Spleen (tissue), 11 donors: Measurements from ENCODE around the gene CAMTA1. TPM values are rescaled to one million over a fixed set of nuclear protein-coding genes. Genes with fewer than 3 reads are reported as not detected.

Experiments
- DNase-seq: peaks from one replicate; pipeline ENCODE4 v3.0.0-alpha.2; 2020
- H3K27ac ChIP-seq, 8 donors: fragments of 200-600 bp; sonication (generic) in 7 of 8; 1 replicate in 4 of 8; 2 replicates in 4 of 8; pipeline versions ENCODE4 v1.5.0 to v1.8.0; 2016 to 2021; ENCODE audit warnings: inconsistent platforms in 4 of 8, mild to moderate bottlenecking in 4 of 8, moderate library complexity in 1 of 8
- H3K27me3 ChIP-seq, 7 donors: fragments of 200-600 bp; sonication (generic) in 6 of 7; replicated peaks in 1 of 7; 1 replicate in 4 of 7; 2 replicates in 3 of 7; pipeline versions ENCODE4 v1.5.0 to v1.8.0; 2016 to 2021; ENCODE audit warnings: inconsistent platforms in 3 of 7, mild to moderate bottlenecking in 1 of 7
- H3K36me3 ChIP-seq, 6 donors: fragments of 200-600 bp; sonication (generic) in 5 of 6; 1 replicate in 4 of 6; 2 replicates in 2 of 6; pipeline versions ENCODE4 v1.5.0 to v1.8.0; 2016 to 2021; ENCODE audit warnings: inconsistent platforms in 2 of 6
- H3K4me1 ChIP-seq, 6 donors: fragments of 200-600 bp; sonication (generic) in 5 of 6; 1 replicate in 3 of 6; 2 replicates in 3 of 6; pipeline versions ENCODE4 v1.5.0 to v1.8.0; 2016 to 2021; ENCODE audit warnings: inconsistent platforms in 3 of 6
- H3K4me3 ChIP-seq, 8 donors: fragments of 200-600 bp; sonication (generic) in 7 of 8; 1 replicate in 4 of 8; 2 replicates in 4 of 8; pipeline versions ENCODE4 v1.5.0 to v1.8.0; 2016 to 2021; ENCODE audit warnings: inconsistent platforms in 4 of 8, mild to moderate bottlenecking in 4 of 8, moderate library complexity in 2 of 8
- H3K9me3 ChIP-seq, 8 donors: fragments of 200-600 bp; sonication (generic) in 7 of 8; 1 replicate in 4 of 8; 2 replicates in 4 of 8; pipeline versions ENCODE4 v1.5.0 to v1.8.0; 2016 to 2021; ENCODE audit warnings: inconsistent platforms in 4 of 8
- POLR2A ChIP-seq, 3 donors: fragments of 450-650 bp; IDR thresholded peaks; one replicate each; pipeline ENCODE4 v1.5.1; 2017; ENCODE audit warnings: antibody characterized with exemption in 3 of 3, mild to moderate bottlenecking in 1 of 3
- POLR2AphosphoS5 ChIP-seq, 3 donors: sonication (generic); formaldehyde crosslinking; IDR thresholded peaks; one replicate each; pipeline ENCODE4 v1.5.1; 2017; ENCODE audit warnings: antibody characterized with exemption in 3 of 3
- WGBS, 5 donors: extraction: QIAGEN DNeasy Blood & Tissue Kit in 3 of 5; methylation state at CpG; one replicate each; pipeline versions ENCODE4 v1.1.5 to v1.1.7; 2013 to 2018; 5-methylcytosine and 5-hydroxymethylcytosine counted together
- intact Hi-C: fragments of 100-400 bp; cut with DNase I; formaldehyde crosslinking; loops from one replicate; pipeline ENCODE4 v1.15.0; 2023; ENCODE audit warnings: low total_unique reads
- polyA plus RNA-seq, 3 donors: library from polyadenylated mRNA; stranded (reverse); fragments of 200-250 nt; gene quantifications; one replicate each; pipeline ENCODE4 v1.2.1, GENCODE V29; 2013
- total RNA-seq, 7 donors: library from RNA; depleted of rRNA in 3 of 7; stranded (reverse); fragments of >200 nt in 3 of 7; fragmentation: NEBNext Ultra II Directional in 4 of 7; extraction: Animal tissue kit (Norgen Biotek cat#: 25700) in 4 of 7; gene quantifications; one replicate each; pipeline versions ENCODE4 v1.1.0 to v1.2.1, GENCODE V29; 2016 to 2021
- TF ChIP-seq, protein P1 (sequence below), 11 experiments: fragments of 200-600 bp in 7 of 11; fragments of 450-650 bp in 4 of 11; sonication (generic) in 4 of 11; IDR thresholded peaks in 8 of 11; conservative IDR thresholded peaks in 3 of 11; 1 replicate in 7 of 11; 2 replicates in 4 of 11; pipeline versions ENCODE4 v1.4.0 to v1.8.0; 2016 to 2021; ENCODE audit warnings: antibody characterized with exemption in 11 of 11, inconsistent platforms in 4 of 11, mild to moderate bottlenecking in 1 of 11
- donor health status: healthy with polysubstance abuse.
- donor health status: DM: no; HTN: no; CAD: no; lungs with moderate emphysema.
- donor health status: DM: no; HTN: no; CAD: no.
- donor health status: Bipolar disorder and iron deficiency.
- donor health status: healthy.
- donor health status: DM: no; HTN: no; CAD: no.
- donor health status: DM: yes; HTN: yes; CAD: no.

CAMTA1 gene
- total and polyA plus RNA-seq, 10 donors = 53.0 to 106 (median 77.3) TPM

DNA sequence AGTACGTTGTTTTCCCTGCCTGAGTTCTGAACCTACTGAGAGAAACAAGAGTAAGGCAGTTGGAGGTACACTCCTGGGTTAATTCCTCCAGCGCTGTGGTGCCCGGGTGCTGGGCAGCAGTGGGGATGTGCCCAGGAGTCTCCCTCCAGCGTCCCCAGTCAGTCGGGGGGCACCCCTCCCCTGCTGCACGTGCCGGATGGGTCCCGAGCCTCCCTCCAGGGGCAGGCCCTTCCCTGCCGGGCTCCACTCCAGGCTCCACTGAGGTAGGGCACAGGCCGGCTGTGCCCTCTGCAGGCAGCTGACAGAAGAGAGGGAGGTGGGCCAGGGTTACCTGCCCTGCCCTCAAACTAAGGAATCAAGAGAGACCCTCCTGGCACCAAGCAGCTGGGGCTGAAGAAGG, 747.8 kb downstream of the CAMTA1 start:
- intact Hi-C loops = no loop called here
- TF ChIP-seq, protein P1, sequence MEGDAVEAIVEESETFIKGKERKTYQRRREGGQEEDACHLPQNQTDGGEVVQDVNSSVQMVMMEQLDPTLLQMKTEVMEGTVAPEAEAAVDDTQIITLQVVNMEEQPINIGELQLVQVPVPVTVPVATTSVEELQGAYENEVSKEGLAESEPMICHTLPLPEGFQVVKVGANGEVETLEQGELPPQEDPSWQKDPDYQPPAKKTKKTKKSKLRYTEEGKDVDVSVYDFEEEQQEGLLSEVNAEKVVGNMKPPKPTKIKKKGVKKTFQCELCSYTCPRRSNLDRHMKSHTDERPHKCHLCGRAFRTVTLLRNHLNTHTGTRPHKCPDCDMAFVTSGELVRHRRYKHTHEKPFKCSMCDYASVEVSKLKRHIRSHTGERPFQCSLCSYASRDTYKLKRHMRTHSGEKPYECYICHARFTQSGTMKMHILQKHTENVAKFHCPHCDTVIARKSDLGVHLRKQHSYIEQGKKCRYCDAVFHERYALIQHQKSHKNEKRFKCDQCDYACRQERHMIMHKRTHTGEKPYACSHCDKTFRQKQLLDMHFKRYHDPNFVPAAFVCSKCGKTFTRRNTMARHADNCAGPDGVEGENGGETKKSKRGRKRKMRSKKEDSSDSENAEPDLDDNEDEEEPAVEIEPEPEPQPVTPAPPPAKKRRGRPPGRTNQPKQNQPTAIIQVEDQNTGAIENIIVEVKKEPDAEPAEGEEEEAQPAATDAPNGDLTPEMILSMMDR (IDR thresholded peaks at IDR 0.05 in 8 of 11, conservative IDR thresholded peaks at IDR 0.05 in 3 of 11) = no peak
- TF ChIP-seq POLR2AphosphoS5 (IDR thresholded peaks at IDR 0.05) = no peak
- no peak for TF ChIP-seq POLR2A (IDR thresholded peaks at IDR 0.05)
- Histone ChIP-seq H3K4me3 (no peak overlapping the region), H3K36me3 (no peaks in the 10 kb centered on the region), H3K27me3 (peaks cover 0 to 44% (median 0%) of the 10 kb centered on the region in 7 donors), H3K4me1 (peaks cover 0 to 30% (median 14%) of the 10 kb centered on the region in 6 donors), H3K27ac (no peak overlapping the region), H3K9me3 (no peaks in the 10 kb centered on the region)
- peak; percentile 64 for DNase-seq
- WGBS, 5 donors = 83 to 93% (median 90%) methylated on average over 7 to 10 of the region's 10 CpGs

DNA sequence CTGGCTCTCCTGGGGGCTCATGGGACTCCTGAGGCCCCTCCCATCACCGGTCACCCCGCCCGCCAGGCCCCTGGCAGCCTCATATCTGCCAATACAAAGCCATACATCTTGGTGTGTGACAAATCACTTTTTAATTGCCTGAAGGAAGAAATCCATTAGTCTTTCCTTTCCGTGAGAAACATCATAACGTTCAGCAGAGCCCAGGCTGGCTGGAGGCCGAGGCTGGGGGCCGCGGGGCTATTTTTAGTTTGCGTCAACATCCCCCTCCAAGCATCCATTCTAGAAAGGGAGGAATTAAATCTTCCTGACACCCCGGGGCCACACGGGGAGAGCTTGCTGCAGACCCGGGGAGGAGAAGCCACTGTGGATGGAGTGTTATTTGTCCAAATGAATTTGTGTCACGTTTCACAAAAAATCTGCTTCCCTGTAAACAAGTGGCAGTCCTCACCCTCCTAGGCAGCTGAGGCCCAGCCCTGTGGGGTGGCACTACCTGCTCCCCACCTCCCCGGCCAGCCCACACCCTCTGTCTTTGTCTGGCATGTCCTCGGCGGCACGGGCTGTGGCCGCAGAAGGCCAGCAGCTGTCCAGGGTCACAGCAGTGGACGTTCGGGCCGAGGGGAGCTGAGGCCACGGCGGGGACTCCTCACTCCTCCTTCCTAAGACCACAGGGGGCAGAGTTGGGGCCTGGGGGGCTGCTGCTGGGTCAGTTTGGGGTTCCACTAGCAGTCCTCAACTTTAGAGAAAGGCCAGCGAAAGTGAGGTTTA, 749.0 kb downstream of the CAMTA1 start:
- H3K4me1 ChIP-seq = peaks cover 0 to 37% (median 17%) of the 10 kb centered on the region in 6 donors
- no peak for TF ChIP-seq POLR2A (IDR thresholded peaks at IDR 0.05)
- no peak for TF ChIP-seq POLR2AphosphoS5 (IDR thresholded peaks at IDR 0.05)
- TF ChIP-seq, protein P1 (IDR thresholded peaks at IDR 0.05 in 8 of 11, conservative IDR thresholded peaks at IDR 0.05 in 3 of 11) = no peak
- peak; percentile 64 for DNase-seq
- 21 to 42% (median 36%) methylated on average over 24 of the region's 24 CpGs for WGBS, 5 donors
- no peaks in the 10 kb centered on the region for H3K36me3 ChIP-seq
- intact Hi-C loops = no loop called here
- peaks cover 0 to 44% (median 0%) of the 10 kb centered on the region in 7 donors for H3K27me3 ChIP-seq
- H3K27ac ChIP-seq = peak overlapping the region in 5 of 8 donors; percentile 1 to 52 (median 48)
- no peak overlapping the region for H3K4me3 ChIP-seq
- H3K9me3 ChIP-seq = no peaks in the 10 kb centered on the region

DNA sequence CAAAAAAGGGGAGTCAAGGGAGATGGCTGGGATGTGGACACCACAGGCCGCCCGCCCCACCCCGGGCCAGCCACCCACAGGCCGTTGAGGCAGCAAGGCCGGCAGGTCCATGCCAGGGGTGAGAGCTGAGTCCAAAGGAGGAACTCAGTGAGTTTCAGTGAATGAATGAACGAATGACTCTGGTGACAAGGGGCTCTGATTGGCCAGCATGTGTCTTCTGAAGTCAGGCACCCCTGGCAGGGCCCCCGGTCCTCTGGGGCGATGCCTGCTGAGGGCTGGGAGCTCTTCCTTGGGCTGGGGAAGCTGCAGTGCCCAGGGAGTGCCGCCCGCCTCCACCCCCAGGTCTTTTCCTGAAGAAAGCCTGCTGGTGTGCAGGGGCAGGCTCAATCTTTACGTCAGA, 749.8 kb downstream of the CAMTA1 start:
- intact Hi-C loops = no loop called here
- TF ChIP-seq POLR2AphosphoS5 (IDR thresholded peaks at IDR 0.05) (no peak), POLR2A (IDR thresholded peaks at IDR 0.05) (no peak)
- TF ChIP-seq, protein P1 (IDR thresholded peaks at IDR 0.05 in 8 of 11, conservative IDR thresholded peaks at IDR 0.05 in 3 of 11) = no peak
- Histone ChIP-seq H3K27me3 (peaks cover 0 to 44% (median 0%) of the 10 kb centered on the region in 7 donors), H3K4me3 (no peak overlapping the region), H3K27ac (peak overlapping the region in 4 of 8 donors; percentile 29 to 52 (median 50)), H3K9me3 (no peaks in the 10 kb centered on the region), H3K36me3 (no peaks in the 10 kb centered on the region), H3K4me1 (peaks cover 0 to 44% (median 20%) of the 10 kb centered on the region in 6 donors)
- 76 to 89% (median 79%) methylated on average over 11 of the region's 11 CpGs for WGBS, 5 donors
- DNase-seq = peak; percentile 53
